ENCODE measurements around the gene PLEKHA1.

DNA sequence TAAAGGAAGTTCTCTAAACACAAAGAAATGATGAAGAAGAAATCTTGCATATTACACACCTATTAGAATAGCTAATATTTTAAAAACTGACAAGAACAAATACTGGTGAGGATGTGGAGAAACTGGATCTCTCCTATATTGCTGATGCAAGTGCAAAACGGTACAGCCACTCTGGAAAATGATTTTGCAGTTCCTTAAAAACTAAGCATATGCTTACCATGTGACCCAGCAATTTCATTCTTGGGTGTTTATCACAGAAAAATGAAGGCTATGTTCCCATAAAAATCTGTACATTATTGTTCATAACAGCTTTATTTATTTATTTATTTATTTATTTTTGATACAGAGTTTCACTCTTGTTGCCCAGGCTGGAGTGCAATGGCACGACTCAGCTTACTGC lies 14.9 kb upstream of the PLEKHA1 start:
- TF ChIP-seq NR2C2 (CRISPR knock-in tag; IDR thresholded peaks at IDR 0.05; ENCODE audit: borderline replicate concordance) (no peak), SP1 (IDR thresholded peaks at IDR 0.05) (no peak), SP1 (CRISPR knock-in tag; IDR thresholded peaks at IDR 0.05) (no peak), EP300 (IDR thresholded peaks at IDR 0.05; ENCODE audit: low read depth in 2 of 2, low read length in 2 of 2) (no peak), EP300 (CRISPR knock-in tag; IDR thresholded peaks at IDR 0.05; ENCODE audit: borderline replicate concordance) (no peak), NAIF1 (CRISPR knock-in tag; IDR thresholded peaks at IDR 0.05; ENCODE audit: borderline replicate concordance) (no peak), THYN1 (CRISPR knock-in tag; IDR thresholded peaks at IDR 0.05; ENCODE audit: borderline replicate concordance, low read depth) (no peak), CBFB (CRISPR knock-in tag; IDR thresholded peaks at IDR 0.05) (no peak), EZH2 (conservative IDR thresholded peaks at IDR 0.05; ENCODE audit: low read depth, low read length) (no peak)
- TF ChIP-seq, protein P1, sequence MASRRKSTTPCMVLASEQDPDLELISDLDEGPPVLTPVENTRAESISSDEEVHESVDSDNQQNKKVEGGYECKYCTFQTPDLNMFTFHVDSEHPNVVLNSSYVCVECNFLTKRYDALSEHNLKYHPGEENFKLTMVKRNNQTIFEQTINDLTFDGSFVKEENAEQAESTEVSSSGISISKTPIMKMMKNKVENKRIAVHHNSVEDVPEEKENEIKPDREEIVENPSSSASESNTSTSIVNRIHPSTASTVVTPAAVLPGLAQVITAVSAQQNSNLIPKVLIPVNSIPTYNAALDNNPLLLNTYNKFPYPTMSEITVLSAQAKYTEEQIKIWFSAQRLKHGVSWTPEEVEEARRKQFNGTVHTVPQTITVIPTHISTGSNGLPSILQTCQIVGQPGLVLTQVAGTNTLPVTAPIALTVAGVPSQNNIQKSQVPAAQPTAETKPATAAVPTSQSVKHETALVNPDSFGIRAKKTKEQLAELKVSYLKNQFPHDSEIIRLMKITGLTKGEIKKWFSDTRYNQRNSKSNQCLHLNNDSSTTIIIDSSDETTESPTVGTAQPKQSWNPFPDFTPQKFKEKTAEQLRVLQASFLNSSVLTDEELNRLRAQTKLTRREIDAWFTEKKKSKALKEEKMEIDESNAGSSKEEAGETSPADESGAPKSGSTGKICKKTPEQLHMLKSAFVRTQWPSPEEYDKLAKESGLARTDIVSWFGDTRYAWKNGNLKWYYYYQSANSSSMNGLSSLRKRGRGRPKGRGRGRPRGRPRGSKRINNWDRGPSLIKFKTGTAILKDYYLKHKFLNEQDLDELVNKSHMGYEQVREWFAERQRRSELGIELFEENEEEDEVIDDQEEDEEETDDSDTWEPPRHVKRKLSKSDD (CRISPR knock-in tag; IDR thresholded peaks at IDR 0.05; ENCODE audit: low read depth): no peak
- TF ChIP-seq, protein P2, sequence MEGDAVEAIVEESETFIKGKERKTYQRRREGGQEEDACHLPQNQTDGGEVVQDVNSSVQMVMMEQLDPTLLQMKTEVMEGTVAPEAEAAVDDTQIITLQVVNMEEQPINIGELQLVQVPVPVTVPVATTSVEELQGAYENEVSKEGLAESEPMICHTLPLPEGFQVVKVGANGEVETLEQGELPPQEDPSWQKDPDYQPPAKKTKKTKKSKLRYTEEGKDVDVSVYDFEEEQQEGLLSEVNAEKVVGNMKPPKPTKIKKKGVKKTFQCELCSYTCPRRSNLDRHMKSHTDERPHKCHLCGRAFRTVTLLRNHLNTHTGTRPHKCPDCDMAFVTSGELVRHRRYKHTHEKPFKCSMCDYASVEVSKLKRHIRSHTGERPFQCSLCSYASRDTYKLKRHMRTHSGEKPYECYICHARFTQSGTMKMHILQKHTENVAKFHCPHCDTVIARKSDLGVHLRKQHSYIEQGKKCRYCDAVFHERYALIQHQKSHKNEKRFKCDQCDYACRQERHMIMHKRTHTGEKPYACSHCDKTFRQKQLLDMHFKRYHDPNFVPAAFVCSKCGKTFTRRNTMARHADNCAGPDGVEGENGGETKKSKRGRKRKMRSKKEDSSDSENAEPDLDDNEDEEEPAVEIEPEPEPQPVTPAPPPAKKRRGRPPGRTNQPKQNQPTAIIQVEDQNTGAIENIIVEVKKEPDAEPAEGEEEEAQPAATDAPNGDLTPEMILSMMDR (CRISPR knock-in tag; IDR thresholded peaks at IDR 0.05): no peak
- TF ChIP-seq, protein P3, sequence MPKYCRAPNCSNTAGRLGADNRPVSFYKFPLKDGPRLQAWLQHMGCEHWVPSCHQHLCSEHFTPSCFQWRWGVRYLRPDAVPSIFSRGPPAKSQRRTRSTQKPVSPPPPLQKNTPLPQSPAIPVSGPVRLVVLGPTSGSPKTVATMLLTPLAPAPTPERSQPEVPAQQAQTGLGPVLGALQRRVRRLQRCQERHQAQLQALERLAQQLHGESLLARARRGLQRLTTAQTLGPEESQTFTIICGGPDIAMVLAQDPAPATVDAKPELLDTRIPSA (CRISPR knock-in tag; IDR thresholded peaks at IDR 0.05; ENCODE audit: borderline replicate concordance): no peak
